Measurements from ENCODE around the gene FZD4. TPM values are rescaled to one million over a fixed set of nuclear protein-coding genes. Genes with fewer than 3 reads are reported as not detected.

The FZD4 gene
- total and polyA plus RNA-seq, 3 donors from 2014 or later = 14.8 to 31.9 (median 31.2) TPM

GRCh38 chr11:86933891-86934581, 21.2 kb downstream of the FZD4 start:
- WGBS, 2 donors = 54 to 79% methylated on average over 7 of the region's 7 CpGs
- intact Hi-C loops (cut with DNase I; ENCODE audit: low total_unique reads) = loop anchor here (10.0 kb wide), 1 partner anchor 361 kb away; no protein-coding TSS in a partner anchor
- Histone ChIP-seq H3K4me3 (no peak overlapping the region), H3K9me3 (no peaks in the 10 kb centered on the region), H3K27me3 (no peaks in the 10 kb centered on the region), H3K27ac (peak overlapping the region in 1 of 2 donors; percentile 31), H3K36me3 (ENCODE audit: low read depth, missing control alignments) (no peaks in the 10 kb centered on the region), H3K4me1 (peaks cover 24% of the 10 kb centered on the region)
- TF ChIP-seq POLR2A (IDR thresholded peaks at IDR 0.05) = no peak
- no peak for TF ChIP-seq CTCF (IDR thresholded peaks at IDR 0.05)
- DNase-seq = no peak

- H3K4me3 ChIP-seq = no peak overlapping the region
- TF ChIP-seq CTCF (IDR thresholded peaks at IDR 0.05) (no peak), POLR2A (IDR thresholded peaks at IDR 0.05) (no peak)
- H3K27me3 ChIP-seq = no peaks in the 10 kb centered on the region
- no peaks in the 10 kb centered on the region for H3K36me3 ChIP-seq (ENCODE audit: low read depth, missing control alignments)
- H3K9me3 ChIP-seq = no peaks in the 10 kb centered on the region
- no peak for DNase-seq
- WGBS, 2 donors = 73 to 86% methylated on average over 11 of the region's 11 CpGs
- H3K27ac ChIP-seq = peak overlapping the region; percentile 7 to 27
- peaks cover 19% of the 10 kb centered on the region for H3K4me1 ChIP-seq
- intact Hi-C loops (cut with DNase I; ENCODE audit: low total_unique reads) = loop anchor here (10.0 kb wide), 1 partner anchor 362 kb away; no protein-coding TSS in a partner anchor
Observed at GRCh38 chr11:86932924-86933875, 22.0 kb downstream of the FZD4 start.

DNA sequence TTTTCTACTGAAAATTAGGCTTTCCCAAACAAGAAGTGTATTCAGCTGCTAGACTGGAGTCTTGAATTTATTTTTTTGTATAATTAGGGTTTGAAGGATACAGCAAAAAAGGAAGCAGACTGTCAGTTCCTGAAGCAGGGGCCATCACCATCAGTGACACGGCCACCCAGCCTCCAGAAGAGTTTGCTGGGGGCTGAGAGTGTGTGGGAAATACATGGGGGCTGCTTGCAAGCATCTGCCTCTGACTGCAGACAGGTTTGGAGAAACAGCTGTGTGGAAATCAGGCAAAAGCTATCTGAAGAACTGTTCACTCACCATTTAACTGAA, 23.0 kb downstream of the FZD4 start:
- Histone ChIP-seq H3K4me1 (peaks cover 16% of the 10 kb centered on the region), H3K36me3 (ENCODE audit: low read depth, missing control alignments) (no peaks in the 10 kb centered on the region), H3K27me3 (no peaks in the 10 kb centered on the region), H3K9me3 (no peaks in the 10 kb centered on the region), H3K4me3 (no peak overlapping the region), H3K27ac (peak overlapping the region; percentile 7 to 27)
- 32 to 40% methylated on average over 1 of the region's 1 CpG for WGBS, 2 donors
- intact Hi-C loops (cut with DNase I; ENCODE audit: low total_unique reads) = loop anchor here (10.0 kb wide), 1 partner anchor 363 kb away; no protein-coding TSS in a partner anchor
- no peak for DNase-seq
- TF ChIP-seq CTCF (IDR thresholded peaks at IDR 0.05) = no peak
- TF ChIP-seq POLR2A (IDR thresholded peaks at IDR 0.05) = no peak

DNA sequence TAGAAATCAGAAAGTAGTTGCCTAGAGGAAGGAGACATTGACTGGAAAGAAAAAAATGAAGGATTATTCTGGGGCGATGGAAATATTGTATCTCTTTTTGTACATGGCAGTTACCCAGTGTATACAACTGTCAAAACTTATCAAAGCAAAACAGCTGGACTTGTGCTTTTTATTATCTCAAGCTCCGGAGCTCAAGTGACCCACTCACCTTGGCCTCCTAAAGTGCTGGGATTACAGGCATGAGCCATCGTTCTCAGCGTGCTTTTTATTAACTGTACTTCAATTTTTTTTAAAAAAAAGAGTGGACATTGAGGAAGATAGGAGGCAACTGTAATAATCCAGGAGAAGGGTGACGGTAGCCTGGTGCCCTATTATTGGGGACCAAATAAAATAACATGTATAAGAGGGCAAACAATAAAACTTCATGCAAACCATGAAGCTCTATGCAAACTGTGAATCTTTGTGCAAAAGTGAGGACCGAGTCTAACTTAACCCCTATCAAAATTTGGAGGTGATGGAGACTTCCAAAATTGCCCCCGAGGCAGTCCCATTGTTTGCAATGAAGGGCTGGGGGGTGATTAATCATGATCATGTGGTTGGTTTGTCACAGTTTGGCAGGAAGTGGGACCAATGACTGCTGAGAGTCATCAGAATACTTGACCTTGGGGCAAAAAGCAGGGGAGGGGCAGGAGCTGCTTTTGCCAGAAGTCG, 23.5 kb downstream of the FZD4 start:
- intact Hi-C loops (cut with DNase I; ENCODE audit: low total_unique reads) = loop anchor here (10.0 kb wide), 1 partner anchor 363 kb away; no protein-coding TSS in a partner anchor
- H3K27ac ChIP-seq = peak overlapping the region; percentile 7 to 27
- no peak for TF ChIP-seq CTCF (IDR thresholded peaks at IDR 0.05)
- TF ChIP-seq POLR2A (IDR thresholded peaks at IDR 0.05) = no peak
- no peaks in the 10 kb centered on the region for H3K27me3 ChIP-seq
- DNase-seq = peak; percentile 50
- H3K9me3 ChIP-seq = no peaks in the 10 kb centered on the region
- WGBS, 2 donors = 29 to 31% methylated on average over 8 of the region's 8 CpGs
- H3K4me1 ChIP-seq = peaks cover 16% of the 10 kb centered on the region
- no peaks in the 10 kb centered on the region for H3K36me3 ChIP-seq (ENCODE audit: low read depth, missing control alignments)
- no peak overlapping the region for H3K4me3 ChIP-seq

All from testis (tissue), 3 donors.